DOHH2 (cell line): Measurements from ENCODE around the gene TIPARP.

ENCODE experiments used
- EZH2phosphoT487 ChIP-seq: fragments of 200-600 bp; sonication (generic); IDR thresholded peaks from 2 replicates; pipeline ENCODE4 v1.6.1; 2017; ENCODE audit warnings: borderline replicate concordance, mild to moderate bottlenecking, antibody characterized with exemption, low read length, moderate library complexity, mixed read lengths
- TF ChIP-seq, protein P1 (sequence below): fragments of 200-600 bp; sonication (generic); IDR thresholded peaks from one replicate; pipeline ENCODE4 v1.5.1; 2014; ENCODE audit warnings: antibody characterized with exemption, mild to moderate bottlenecking, low read depth, low read length; ENCODE audit not compliant: poor library complexity, severe bottlenecking

DNA sequence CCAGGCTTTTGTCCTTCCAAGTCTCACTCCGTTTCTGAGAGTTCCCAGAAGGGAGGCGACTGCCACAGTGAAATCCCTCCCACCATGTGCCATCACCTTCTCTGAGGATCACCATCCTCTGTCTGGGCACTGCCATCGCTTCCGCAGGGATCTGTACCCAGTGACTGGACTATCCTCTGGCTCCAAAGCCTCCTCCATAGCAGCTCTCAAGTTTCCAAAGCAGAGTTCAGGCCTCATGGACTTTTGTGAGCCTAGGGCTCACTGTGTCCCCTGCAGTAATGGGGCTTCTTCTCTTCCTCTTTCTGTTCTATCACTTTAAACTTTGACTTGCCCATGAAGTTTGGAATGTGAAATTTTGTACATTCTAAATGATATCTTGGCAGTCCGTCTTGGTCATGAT lies 63.9 kb downstream of the TIPARP start:
- TF ChIP-seq, protein P1, sequence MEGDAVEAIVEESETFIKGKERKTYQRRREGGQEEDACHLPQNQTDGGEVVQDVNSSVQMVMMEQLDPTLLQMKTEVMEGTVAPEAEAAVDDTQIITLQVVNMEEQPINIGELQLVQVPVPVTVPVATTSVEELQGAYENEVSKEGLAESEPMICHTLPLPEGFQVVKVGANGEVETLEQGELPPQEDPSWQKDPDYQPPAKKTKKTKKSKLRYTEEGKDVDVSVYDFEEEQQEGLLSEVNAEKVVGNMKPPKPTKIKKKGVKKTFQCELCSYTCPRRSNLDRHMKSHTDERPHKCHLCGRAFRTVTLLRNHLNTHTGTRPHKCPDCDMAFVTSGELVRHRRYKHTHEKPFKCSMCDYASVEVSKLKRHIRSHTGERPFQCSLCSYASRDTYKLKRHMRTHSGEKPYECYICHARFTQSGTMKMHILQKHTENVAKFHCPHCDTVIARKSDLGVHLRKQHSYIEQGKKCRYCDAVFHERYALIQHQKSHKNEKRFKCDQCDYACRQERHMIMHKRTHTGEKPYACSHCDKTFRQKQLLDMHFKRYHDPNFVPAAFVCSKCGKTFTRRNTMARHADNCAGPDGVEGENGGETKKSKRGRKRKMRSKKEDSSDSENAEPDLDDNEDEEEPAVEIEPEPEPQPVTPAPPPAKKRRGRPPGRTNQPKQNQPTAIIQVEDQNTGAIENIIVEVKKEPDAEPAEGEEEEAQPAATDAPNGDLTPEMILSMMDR, result no peak
- no peak for TF ChIP-seq EZH2phosphoT487
